Hindlimb muscle (tissue), 1 donor: ENCODE data around the gene PDCD1. TPM values are rescaled to one million over a fixed set of nuclear protein-coding genes. Genes with fewer than 3 reads are reported as not detected.
"Not testable (repeated sequence)": the region's sequence is repeated elsewhere in the genome, so short reads cannot be mapped to it uniquely, and the experiment has no call there.

Source experiments
- DNase-seq: peaks from one replicate; pipeline ENCODE4 v3.0.0-alpha.2; 2013
- polyA plus RNA-seq: library from polyadenylated mRNA; unstranded; fragments of 120-200 nt; gene quantifications from one replicate; pipeline ENCODE4 v1.2.1, GENCODE V29; 2013; ENCODE audit not compliant: insufficient read length

Gene PDCD1
- polyA plus RNA-seq, 1 donor, result 0.12 TPM

DNA sequence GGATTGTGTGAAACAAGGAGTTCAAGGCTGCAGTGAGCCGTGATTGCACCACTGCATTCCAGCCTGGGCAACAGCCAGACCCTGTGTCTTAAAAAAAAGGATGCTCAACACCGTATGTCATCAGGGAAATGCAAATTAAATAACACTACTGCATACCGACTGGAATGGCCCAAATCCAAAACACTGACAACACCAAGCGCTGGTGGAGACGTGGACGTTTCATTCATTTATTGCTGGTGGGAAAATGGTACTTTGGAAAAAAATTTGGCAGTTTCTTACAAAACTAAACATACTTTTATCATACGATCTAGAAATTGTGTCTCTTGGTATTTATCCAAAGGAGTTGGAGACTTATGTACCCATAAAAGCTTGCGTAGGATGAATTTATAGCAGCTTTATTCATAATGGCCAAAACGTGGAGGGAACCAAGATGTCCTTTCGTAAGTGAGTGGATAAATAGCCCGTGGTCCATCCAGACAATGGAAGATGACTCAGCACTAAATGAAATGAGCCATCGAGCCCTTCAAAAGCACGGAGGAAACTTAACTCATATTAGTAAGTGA is 25.5 kb downstream of the PDCD1 start:
- no peak for DNase-seq

GRCh38 chr2:241827394-241827793 is 31.3 kb downstream of the PDCD1 start:
- no peak for DNase-seq

DNA sequence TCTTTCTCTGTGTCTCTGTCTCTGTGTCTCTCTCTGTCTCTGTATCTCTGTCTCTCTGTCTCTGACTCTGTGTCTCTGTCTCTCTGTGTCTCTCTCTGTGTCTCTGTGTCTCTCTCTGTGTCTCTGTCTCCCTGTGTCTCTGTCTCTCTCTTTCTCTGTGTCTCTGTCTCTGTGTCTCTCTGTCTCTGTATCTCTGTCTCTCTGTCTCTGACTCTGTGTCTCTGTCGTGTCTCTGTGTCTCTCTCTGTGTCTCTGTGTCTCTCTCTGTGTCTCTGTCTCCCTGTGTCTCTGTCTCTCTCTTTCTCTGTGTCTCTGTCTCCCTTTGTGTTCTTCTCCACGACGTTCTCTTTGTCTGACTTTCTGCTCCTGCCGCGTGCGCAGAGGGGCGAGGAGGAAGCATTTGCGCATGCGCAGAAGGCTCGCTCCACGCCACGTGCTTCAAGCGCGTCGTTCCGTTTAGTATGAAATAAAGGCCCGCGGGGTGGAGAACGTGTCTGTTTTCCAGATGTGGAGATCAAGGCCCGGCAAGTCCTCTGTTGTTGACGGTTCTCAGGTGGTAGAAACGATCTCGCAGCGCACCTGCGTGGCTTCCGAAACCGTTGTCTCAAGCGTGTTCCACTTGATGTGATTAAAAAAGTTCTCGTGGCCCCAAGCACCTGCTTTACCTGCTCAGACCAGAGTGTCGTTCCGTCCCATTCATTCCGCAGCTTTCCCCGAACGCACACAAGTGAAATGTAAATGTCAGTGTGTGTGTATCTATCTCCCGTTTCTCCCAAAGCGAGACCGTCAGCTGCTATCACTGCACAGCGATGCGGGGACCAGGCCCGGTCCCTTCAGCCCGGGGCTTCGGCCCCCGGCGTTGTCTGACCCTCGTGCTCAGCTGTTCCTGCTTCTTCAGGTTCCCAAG is 34.9 kb downstream of the PDCD1 start:
- not testable (repeated sequence) for DNase-seq

GRCh38 chr2:241822264-241822623 is 36.5 kb downstream of the PDCD1 start:
- DNase-seq, result no peak

DNA sequence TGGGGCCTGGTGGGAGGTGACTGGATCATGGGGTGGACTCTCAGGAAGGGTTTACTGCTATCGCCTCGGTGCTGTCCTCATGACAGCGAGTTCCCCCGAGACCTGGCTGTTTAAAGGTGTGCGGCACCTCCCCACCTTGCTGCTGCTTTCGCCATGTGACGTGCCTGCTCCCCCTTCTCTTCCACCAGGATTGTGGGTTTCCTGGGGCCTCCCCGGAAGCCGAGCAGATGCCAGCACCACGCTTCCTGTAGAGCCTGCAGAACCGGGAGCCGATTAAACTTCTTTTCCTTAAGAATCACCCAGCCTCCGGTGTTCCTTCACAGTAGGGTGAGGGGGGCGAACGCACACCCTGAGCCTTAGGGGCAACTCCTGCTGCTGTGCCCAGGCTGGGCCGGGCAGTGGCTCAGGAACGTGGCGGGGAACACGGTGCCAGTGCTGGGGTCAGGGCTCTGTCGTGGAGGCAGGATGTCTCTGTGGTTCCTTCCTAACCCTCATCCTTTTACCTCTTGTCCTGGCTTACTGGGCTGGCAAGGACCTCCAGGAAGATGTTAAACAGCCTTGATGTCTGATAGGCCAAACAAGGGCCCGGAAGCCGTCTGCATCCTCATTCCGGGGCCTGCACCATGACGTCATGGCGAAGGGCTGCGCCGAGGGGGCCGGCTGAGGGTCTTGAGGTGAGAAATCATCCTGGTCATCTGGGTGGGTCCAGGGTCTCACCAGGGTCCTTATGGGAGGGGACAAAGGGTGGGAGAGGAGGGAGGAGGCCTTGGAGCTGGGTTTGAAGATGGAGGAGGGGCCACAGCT is 37.0 kb downstream of the PDCD1 start:
- no peak for DNase-seq

DNA sequence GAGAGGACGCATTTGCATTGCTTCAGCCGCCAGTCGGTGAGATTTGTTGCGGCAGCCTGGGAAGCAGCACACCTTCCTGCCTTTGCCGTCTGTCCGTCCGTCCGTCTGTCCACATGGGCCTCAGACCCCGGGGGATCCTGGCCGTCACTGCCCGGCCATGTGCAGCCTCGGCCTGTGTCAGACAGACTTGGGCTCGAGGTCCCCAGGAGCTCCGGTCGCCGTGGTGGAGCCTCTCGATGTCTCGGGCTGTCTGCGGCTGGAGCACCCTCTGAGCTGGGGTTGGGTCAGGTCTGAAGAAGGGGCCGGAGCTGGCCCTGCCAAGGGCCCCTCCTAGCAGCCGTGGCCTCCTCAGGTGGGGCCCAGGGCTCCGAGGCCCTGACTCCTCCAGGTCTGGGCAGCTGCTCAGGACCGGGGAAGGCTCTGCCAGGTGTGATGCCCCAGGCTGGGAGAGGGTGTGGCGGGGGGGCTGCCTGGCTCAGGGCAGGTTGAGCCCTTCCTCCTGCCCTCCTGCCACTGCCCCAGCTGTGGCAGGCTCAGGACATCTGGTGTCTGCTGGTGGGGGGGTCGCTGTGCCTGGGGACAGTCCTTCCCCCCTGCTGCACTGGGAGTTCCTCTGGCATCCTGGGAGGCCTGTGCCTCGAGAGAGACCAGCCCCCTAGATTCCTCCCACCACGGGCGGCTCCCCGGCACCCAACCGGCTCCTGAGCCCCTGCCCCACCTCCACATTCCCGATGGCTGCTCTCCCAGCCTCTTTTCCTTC is 37.9 kb downstream of the PDCD1 start:
- no peak for DNase-seq

- DNase-seq, result not testable (repeated sequence)
Measured at GRCh38 chr2:241819947-241820624, 38.6 kb downstream of the PDCD1 start.

DNA sequence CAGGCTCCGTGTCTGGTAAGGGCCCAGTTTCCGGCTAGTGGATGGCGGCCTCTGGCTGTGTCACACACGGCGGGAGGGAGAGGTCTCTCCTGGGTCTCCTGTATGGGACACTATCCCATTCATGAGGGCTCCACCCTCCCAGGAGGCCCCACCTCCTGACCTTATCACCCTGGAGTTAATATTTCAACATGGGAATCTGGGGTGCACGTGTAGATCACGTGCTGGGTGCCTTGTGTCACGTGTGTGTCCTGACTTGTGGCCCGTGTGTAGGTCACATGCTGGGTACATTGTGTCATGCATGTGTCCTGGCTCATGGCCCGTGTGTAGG is 39.8 kb downstream of the PDCD1 start:
- DNase-seq, result no peak

- DNase-seq, result no peak
Measured at GRCh38 chr2:241818229-241818942, 40.3 kb downstream of the PDCD1 start.

DNA sequence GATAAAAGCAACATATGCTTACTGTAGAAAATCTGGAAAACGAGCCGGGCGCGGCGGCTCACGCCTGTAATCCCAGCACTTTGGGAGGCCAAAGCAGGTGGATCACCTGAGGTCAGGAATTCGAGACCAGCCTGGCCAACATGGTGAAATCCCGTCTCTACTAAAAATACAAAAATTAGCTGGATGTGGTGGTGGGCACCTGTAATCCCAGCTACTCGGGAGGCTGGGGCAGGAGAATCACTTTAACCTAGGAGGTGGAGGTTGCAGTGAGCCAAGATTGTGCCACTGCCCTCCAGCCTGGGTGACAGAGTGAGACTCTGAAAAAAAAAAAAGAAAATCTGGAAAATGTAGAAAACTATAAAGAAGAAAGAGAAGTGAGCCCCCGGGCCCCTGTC is 40.9 kb downstream of the PDCD1 start:
- DNase-seq, result not testable (repeated sequence)

DNA sequence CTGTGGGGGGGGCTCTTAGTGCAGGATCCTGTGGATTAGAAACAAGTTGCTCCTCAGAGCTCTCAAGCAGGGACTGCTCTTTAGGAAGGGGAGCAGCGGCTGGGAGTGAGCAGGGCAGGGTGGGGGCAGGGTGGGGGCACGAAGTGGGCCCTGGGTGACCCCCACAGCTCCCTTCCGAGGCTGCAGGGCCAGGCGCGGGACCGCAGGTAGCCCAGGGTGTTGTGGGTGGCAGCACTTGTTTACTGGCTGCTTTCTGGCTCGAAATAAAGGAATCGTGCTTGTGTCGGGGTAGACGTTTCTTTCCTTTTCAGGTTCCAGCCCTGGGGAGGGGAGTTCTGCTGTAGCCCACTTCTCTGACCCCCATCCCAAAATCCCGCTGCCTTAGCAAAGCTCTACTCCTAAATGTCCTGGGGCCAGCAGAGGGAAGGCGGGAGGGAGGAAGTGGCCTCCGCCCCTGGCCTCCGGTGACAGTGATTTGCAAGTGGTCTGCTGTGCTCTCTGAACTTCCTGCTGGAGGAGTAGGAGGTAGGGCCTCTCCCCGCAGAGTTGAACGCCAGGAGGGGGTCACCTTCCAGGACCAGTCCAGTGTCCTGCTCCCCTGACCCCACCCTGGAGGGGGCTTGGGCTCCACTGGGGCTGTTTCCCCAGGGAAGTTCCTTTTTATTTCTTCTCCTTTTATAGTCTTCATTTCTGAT is 41.4 kb downstream of the PDCD1 start:
- no peak for DNase-seq

DNA sequence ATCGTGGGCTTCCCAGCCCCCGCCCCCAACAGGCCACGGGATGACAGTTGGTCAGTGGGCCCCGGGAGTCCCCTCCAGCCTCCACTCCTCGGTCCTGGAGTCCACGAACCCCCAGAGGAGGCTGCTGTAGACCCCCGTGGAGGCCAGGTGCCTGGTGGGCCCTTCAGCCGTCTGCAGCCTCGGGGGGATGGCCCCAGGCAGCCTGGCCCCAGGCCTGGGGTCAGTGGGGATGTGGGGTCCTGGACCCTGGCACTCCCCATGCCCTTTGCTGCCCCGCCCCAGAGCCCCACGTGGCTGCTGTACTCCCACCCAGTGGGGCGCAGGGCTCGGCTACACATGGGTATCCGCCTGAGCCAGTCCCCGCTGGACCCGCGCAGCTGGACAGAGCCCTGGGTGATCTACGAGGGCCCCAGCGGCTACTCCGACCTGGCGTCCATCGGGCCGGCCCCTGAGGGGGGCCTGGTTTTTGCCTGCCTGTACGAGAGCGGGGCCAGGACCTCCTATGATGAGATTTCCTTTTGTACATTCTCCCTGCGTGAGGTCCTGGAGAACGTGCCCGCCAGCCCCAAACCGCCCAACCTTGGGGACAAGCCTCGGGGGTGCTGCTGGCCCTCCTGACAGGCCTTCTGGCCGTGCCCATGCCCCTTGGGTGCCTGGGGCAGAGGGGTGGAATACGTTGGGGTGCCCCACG is 42.1 kb downstream of the PDCD1 start:
- DNase-seq, result no peak

DNA sequence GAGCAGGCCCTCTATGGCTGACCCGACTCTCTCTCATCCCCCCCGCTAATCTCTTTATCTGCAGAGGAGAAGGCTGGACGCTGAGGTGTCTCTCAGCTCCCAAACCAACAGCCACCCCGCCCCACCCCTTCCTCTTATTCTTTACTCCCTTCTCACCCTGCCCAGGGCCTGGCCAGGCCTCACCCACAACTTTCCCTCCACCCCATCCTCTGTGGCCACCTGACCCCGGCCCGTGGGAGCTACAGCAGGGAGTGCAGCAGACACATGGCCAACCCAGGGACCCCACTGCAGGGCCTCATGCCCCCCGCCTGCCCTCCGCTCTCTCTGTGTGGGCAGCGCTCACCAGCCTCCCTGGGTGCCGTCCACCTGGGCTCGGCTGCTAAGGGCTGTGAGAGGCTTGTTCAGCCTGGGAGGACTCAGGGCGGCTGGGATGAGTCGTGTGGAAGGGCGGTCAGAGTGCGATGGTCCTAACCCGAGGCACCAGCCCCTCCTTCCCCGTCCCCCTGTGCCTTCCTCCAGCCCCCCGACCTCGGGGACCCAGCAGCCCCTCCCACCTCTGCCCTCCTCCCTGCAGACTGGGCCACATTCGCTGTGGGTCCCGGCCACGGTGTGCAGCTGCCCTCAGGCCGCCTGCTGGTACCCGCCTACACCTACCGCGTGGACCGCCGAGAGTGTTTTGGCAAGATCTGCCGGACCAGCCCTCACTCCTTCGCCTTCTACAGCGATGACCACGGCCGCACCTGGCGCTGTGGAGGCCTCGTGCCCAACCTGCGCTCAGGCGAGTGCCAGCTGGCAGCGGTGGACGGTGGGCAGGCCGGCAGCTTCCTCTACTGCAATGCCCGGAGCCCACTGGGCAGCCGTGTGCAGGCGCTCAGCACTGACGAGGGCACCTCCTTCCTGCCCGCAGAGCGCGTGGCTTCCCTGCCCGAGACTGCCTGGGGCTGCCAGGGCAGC is 42.9 kb downstream of the PDCD1 start:
- no peak for DNase-seq

DNA sequence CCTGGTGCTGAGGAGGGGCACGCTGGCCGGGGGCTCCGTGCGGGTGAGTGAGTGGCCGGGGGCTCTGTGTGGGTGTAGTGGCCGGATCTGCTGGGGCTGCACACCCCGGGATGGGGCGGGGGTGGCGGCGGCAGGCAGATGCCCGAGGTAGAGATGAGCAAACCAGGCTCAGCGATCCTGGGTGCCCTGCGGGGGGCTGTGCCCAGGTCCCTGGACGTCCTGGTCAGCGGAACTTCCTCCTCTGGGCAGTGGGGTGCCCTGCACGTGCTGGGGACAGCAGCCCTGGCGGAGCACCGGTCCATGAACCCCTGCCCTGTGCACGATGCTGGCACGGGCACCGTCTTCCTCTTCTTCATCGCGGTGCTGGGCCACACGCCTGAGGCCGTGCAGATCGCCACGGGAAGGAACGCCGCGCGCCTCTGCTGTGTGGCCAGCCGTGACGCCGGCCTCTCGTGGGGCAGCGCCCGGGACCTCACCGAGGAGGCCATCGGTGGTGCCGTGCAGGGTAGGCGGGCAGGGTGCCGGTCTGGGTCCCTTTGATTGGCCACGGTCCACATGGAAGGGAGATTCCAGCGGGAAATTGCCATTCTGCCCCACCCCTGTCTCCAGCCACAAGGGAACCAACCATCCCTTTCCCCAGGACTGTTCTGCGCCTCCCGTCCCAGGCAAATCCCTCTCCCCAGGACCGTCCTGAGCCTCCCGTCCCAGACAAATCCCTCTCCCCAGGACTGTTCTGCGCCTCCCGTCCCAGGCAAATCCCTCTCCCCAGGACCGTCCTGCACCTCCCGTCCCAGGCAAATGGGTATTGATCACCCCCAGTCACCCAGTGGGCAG is 43.8 kb downstream of the PDCD1 start:
- no peak for DNase-seq

DNA sequence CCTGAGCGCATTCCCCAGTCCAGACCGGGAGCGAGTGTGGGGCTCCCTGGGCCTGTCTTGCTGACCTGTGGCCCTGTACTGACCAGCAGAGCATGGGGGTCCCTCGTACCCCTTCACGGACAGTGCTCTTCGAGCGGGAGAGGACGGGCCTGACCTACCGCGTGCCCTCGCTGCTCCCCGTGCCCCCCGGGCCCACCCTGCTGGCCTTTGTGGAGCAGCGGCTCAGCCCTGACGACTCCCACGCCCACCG is 44.4 kb downstream of the PDCD1 start:
- no peak for DNase-seq

DNA sequence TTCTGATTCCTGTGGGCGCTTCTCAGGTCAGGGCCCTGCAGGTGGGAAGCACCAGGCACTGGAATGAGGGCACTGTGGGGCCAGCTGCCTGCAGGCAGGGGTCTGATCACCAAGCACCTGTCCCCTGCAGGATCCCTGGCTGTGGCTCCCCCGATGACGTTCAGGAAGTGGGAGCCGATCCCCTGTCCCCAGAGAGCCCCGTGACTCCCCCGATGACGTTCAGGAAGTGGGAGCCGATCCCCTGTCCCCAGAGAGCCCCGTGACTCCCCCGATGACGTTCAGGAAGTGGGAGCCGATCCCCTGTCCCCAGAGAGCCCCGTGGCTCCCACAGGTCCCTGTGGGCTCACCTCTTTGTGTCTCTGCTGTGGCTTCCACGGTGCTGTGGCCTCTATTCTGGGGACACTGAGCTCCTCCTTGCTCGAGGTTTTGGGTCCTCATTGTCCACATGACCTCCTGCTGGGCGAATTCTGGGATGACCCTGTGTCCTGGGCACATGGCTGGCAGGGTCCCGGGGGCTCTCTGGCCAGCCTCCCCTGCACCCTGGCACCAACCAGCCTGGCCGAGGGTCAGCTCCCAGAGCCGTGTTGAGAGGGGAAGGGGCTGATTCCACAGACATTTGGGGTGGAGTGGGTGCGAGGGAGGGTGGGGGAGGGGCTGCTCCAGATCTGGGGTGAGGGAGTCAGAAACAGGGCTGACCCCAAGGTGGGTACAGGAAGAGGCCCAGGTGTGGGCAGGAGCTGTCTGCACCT is 44.9 kb downstream of the PDCD1 start:
- DNase-seq, result no peak
